Ishikawa (cell line): ENCODE data around the gene IFI27L1.

ENCODE experiments used
- CEBPB ChIP-seq: IDR thresholded peaks from 2 replicates; pipeline ENCODE4 v1.6.1; 2012
- CREB1 ChIP-seq: IDR thresholded peaks from 2 replicates; pipeline ENCODE4 v1.6.1; 2012; ENCODE audit warnings: low read depth
- EGR1 ChIP-seq: IDR thresholded peaks from 2 replicates; pipeline ENCODE4 v1.6.1; 2012
- EP300 ChIP-seq: IDR thresholded peaks from 2 replicates; pipeline ENCODE4 v1.6.1; 2012; ENCODE audit warnings: borderline replicate concordance
- FOXM1 ChIP-seq: IDR thresholded peaks from 2 replicates; pipeline ENCODE4 v1.6.1; 2012; ENCODE audit warnings: low read depth, borderline replicate concordance
- MAX ChIP-seq: IDR thresholded peaks from 2 replicates; pipeline ENCODE4 v1.6.1; 2012
- NFIC ChIP-seq: IDR thresholded peaks from 2 replicates; pipeline ENCODE4 v1.6.1; 2012
- RAD21 ChIP-seq: IDR thresholded peaks from 2 replicates; pipeline ENCODE4 v1.6.1; 2012; ENCODE audit warnings: low read depth
- TAF1 ChIP-seq: IDR thresholded peaks from 2 replicates; pipeline ENCODE4 v1.6.1; 2012; ENCODE audit warnings: low read depth, mild to moderate bottlenecking
- TCF12 ChIP-seq: IDR thresholded peaks from 2 replicates; pipeline ENCODE4 v1.6.1; 2012; ENCODE audit warnings: low read depth
- TEAD4 ChIP-seq: IDR thresholded peaks from 2 replicates; pipeline ENCODE4 v1.6.1; 2012
- USF1 ChIP-seq: IDR thresholded peaks from 2 replicates; pipeline ENCODE4 v1.6.1; 2012
- YY1 ChIP-seq: IDR thresholded peaks from 2 replicates; pipeline ENCODE4 v1.6.1; 2012; ENCODE audit warnings: low read depth
- ZBTB7A ChIP-seq: IDR thresholded peaks from 2 replicates; pipeline ENCODE4 v1.6.1; 2012; ENCODE audit warnings: low read depth
- TF ChIP-seq, protein P1 (sequence below): IDR thresholded peaks from 2 replicates; pipeline ENCODE4 v1.6.1; 2012; ENCODE audit warnings: low read depth, mild to moderate bottlenecking

Gene IFI27L1

GRCh38 chr14:94123296-94123695 is 42.2 kb downstream of the IFI27L1 start:
- TF ChIP-seq CREB1 (no peak), NFIC (no peak), USF1 (no peak), MAX (no peak), YY1 (no peak), ZBTB7A (no peak), TEAD4 (no peak), CEBPB (no peak), EGR1 (no peak), TAF1 (no peak), FOXM1 (no peak), RAD21 (no peak), TCF12 (no peak), EP300 (no peak)
- TF ChIP-seq, protein P1, sequence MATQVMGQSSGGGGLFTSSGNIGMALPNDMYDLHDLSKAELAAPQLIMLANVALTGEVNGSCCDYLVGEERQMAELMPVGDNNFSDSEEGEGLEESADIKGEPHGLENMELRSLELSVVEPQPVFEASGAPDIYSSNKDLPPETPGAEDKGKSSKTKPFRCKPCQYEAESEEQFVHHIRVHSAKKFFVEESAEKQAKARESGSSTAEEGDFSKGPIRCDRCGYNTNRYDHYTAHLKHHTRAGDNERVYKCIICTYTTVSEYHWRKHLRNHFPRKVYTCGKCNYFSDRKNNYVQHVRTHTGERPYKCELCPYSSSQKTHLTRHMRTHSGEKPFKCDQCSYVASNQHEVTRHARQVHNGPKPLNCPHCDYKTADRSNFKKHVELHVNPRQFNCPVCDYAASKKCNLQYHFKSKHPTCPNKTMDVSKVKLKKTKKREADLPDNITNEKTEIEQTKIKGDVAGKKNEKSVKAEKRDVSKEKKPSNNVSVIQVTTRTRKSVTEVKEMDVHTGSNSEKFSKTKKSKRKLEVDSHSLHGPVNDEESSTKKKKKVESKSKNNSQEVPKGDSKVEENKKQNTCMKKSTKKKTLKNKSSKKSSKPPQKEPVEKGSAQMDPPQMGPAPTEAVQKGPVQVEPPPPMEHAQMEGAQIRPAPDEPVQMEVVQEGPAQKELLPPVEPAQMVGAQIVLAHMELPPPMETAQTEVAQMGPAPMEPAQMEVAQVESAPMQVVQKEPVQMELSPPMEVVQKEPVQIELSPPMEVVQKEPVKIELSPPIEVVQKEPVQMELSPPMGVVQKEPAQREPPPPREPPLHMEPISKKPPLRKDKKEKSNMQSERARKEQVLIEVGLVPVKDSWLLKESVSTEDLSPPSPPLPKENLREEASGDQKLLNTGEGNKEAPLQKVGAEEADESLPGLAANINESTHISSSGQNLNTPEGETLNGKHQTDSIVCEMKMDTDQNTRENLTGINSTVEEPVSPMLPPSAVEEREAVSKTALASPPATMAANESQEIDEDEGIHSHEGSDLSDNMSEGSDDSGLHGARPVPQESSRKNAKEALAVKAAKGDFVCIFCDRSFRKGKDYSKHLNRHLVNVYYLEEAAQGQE = no peak

DNA sequence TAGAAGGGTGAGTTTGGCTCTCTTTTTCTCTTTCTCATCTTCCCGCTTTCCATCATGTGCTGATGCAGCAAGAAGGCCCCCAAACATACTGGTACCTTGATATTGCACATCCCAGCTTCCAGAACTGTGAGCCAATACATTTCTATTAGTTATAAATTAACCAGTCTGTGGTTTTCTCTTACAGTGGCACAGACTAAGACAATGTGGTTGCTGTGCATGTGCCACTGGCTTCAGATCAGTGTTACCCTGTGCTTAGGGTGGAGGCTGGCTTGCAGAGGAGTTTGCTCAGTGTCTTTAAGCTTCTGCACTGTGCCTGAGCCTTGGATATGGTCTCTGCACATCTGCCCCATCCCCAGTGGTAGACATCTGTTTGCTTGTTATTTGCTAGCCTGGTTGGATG is 42.8 kb downstream of the IFI27L1 start:
- TF ChIP-seq NFIC = no peak

- TF ChIP-seq CEBPB (no peak), YY1 (no peak), EGR1 (no peak), NFIC (no peak), TAF1 (no peak), USF1 (no peak)
Observed at GRCh38 chr14:94124582-94125377, 43.7 kb downstream of the IFI27L1 start.

DNA sequence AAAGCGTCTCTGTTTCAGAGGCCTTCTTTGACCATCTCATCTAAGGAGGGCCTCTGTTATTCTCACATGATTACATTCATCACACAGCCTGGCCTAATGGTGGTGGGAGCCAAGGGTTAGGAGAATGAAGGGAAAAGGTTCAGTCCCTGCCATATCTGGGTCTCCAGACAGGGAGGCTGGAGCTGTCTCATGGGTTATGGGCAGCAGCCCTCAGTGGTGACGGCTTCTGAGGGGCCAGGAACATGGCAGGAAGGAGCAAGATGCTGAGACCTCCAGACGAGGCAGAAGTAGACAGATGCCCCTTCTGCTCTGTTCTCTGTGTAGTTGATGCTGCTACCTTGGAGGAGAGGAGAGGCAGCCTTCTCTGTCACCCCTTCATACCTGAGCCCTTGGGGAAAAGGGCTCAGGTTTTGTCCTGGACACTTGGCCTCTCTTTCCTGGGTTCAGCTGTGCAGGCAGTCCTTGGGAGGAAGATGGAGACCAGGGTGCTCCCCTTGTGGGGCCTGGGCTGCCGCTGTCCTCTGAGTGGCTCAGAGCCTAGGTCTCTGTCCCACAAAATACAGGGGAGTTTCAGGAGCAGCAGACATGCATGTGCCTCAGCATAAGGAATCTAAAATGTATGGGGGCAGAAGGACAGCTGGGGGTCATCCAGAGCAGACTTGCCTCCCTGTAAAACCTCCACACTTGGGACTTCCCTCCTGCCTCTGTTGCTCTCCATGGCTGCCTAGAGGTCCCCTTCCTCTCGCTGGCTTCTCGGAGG is 44.7 kb downstream of the IFI27L1 start:
- TF ChIP-seq FOXM1 = no peak
- TF ChIP-seq EGR1 = no peak
- TF ChIP-seq TCF12 = no peak
- no peak for TF ChIP-seq ZBTB7A
- TF ChIP-seq CEBPB = no peak
- no peak for TF ChIP-seq RAD21
- TF ChIP-seq CREB1 = no peak
- TF ChIP-seq MAX = no peak
- no peak for TF ChIP-seq TEAD4
- TF ChIP-seq, protein P1 = no peak
- TF ChIP-seq TAF1 = no peak
- no peak for TF ChIP-seq YY1
- no peak for TF ChIP-seq EP300
- no peak for TF ChIP-seq USF1
- TF ChIP-seq NFIC = no peak

GRCh38 chr14:94126419-94126677 is 45.2 kb downstream of the IFI27L1 start:
- TF ChIP-seq EP300 = no peak
- no peak for TF ChIP-seq TCF12
- TF ChIP-seq CEBPB = no peak
- no peak for TF ChIP-seq TEAD4
- no peak for TF ChIP-seq YY1
- TF ChIP-seq TAF1 = no peak
- no peak for TF ChIP-seq NFIC
- TF ChIP-seq FOXM1 = no peak
- TF ChIP-seq CREB1 = no peak
- no peak for TF ChIP-seq RAD21
- TF ChIP-seq EGR1 = no peak
- TF ChIP-seq, protein P1 = no peak
- no peak for TF ChIP-seq USF1
- TF ChIP-seq ZBTB7A = no peak
- no peak for TF ChIP-seq MAX
